Upper lobe of left lung (tissue), 6 donors: ENCODE data around the gene BMP6. TPM values are rescaled to one million over a fixed set of nuclear protein-coding genes. Genes with fewer than 3 reads are reported as not detected.
"Not testable (repeated sequence)": the region's sequence is repeated elsewhere in the genome, so short reads cannot be mapped to it uniquely, and the experiment has no call there.

ENCODE experiments used
- ATAC-seq, 2 donors: fragments of 200-7000 bp; cut with Tn5 transposase; one replicate each; pipeline ENCODE4 v1.9.1; 2022; ENCODE audit warnings: mild to moderate bottlenecking in 2 of 2, moderate library complexity in 2 of 2; ENCODE audit not compliant: low FRiP score in 2 of 2
- DNase-seq, 2 donors: peaks; one replicate each; pipeline ENCODE4 v3.0.0-alpha.2; 2019 to 2020
- H3K27ac ChIP-seq, 4 donors: fragments of 200-600 bp; sonication (generic); one replicate each; pipeline ENCODE4 v1.5.1; 2016 to 2019
- H3K27me3 ChIP-seq, 4 donors: fragments of 200-600 bp; sonication (generic); one replicate each; pipeline ENCODE4 v1.5.1; 2017 to 2019
- H3K36me3 ChIP-seq, 4 donors: fragments of 200-600 bp; sonication (generic); one replicate each; pipeline ENCODE4 v1.5.1; 2016 to 2019
- H3K4me1 ChIP-seq, 4 donors: fragments of 200-600 bp; sonication (generic); one replicate each; pipeline ENCODE4 v1.5.1; 2018 to 2019
- H3K4me3 ChIP-seq, 4 donors: fragments of 200-600 bp; sonication (generic); one replicate each; pipeline ENCODE4 v1.5.1; 2017 to 2019; ENCODE audit warnings: mild to moderate bottlenecking in 2 of 4, moderate library complexity in 1 of 4
- H3K9me3 ChIP-seq, 4 donors: fragments of 200-600 bp; sonication (generic); one replicate each; pipeline ENCODE4 v1.5.1; 2018 to 2019
- EP300 ChIP-seq, 4 donors: sonication (generic); formaldehyde crosslinking; IDR thresholded peaks; one replicate each; pipeline ENCODE4 v1.5.1; 2017; ENCODE audit warnings: antibody characterized with exemption in 4 of 4, control low read depth in 2 of 4
- POLR2A ChIP-seq, 4 donors: fragments of 450-650 bp; IDR thresholded peaks; one replicate each; pipeline ENCODE4 v1.5.1; 2016 to 2017; ENCODE audit warnings: antibody characterized with exemption in 4 of 4, mild to moderate bottlenecking in 2 of 4
- POLR2AphosphoS5 ChIP-seq, 2 donors: sonication (generic); formaldehyde crosslinking; IDR thresholded peaks; one replicate each; pipeline ENCODE4 v1.5.1; 2017; ENCODE audit warnings: antibody characterized with exemption in 2 of 2
- WGBS, 2 donors: methylation state at CpG; one replicate each; pipeline ENCODE4 v1.1.5; 2017 to 2018; 5-methylcytosine and 5-hydroxymethylcytosine counted together
- total RNA-seq, 6 donors: library from RNA; depleted of rRNA in 4 of 6; stranded (reverse); fragments of >200 nt in 4 of 6; gene quantifications; one replicate each; pipeline versions ENCODE4 v1.1.0 to v1.2.1, GENCODE V29; 2016 to 2021
- TF ChIP-seq, protein P1 (sequence below), 6 experiments: fragments of 450-650 bp in 4 of 6; fragments of 200-600 bp in 2 of 6; sonication (generic) in 2 of 6; IDR thresholded peaks; one replicate each; pipeline ENCODE4 v1.5.1; 2016 to 2019; ENCODE audit warnings: antibody characterized with exemption in 6 of 6
- donor health status: DM: no; HTN: no; CAD: no; lungs with moderate emphysema.
- donor health status: DM: no; HTN: yes; CAD: no; lungs with severe emphysema.

Gene BMP6
- total RNA-seq, 6 donors from 2014 or later, result 1.0 to 25.4 (median 5.2) TPM

- WGBS, 2 donors, result 78 to 81% methylated on average over 12 to 13 of the region's 13 CpGs
These were observed 168.6 kb downstream of the BMP6 start for GRCh38 chr6:7894262-7895124.

GRCh38 chr6:7895125-7895423 is 169.2 kb downstream of the BMP6 start:
- no peak for ATAC-seq
- Histone ChIP-seq H3K27me3 (no peaks in the 10 kb centered on the region), H3K36me3 (peaks cover 11 to 99% (median 79%) of the 10 kb centered on the region in 4 donors), H3K4me3 (no peak overlapping the region), H3K9me3 (no peaks in the 10 kb centered on the region), H3K27ac (no peak overlapping the region), H3K4me1 (no peaks in the 10 kb centered on the region)
- DNase-seq, result no peak
- TF ChIP-seq POLR2A (IDR thresholded peaks at IDR 0.05) (no peak), POLR2AphosphoS5 (IDR thresholded peaks at IDR 0.05) (no peak), EP300 (IDR thresholded peaks at IDR 0.05) (no peak)
- TF ChIP-seq, protein P1, sequence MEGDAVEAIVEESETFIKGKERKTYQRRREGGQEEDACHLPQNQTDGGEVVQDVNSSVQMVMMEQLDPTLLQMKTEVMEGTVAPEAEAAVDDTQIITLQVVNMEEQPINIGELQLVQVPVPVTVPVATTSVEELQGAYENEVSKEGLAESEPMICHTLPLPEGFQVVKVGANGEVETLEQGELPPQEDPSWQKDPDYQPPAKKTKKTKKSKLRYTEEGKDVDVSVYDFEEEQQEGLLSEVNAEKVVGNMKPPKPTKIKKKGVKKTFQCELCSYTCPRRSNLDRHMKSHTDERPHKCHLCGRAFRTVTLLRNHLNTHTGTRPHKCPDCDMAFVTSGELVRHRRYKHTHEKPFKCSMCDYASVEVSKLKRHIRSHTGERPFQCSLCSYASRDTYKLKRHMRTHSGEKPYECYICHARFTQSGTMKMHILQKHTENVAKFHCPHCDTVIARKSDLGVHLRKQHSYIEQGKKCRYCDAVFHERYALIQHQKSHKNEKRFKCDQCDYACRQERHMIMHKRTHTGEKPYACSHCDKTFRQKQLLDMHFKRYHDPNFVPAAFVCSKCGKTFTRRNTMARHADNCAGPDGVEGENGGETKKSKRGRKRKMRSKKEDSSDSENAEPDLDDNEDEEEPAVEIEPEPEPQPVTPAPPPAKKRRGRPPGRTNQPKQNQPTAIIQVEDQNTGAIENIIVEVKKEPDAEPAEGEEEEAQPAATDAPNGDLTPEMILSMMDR (IDR thresholded peaks at IDR 0.05), result no peak
- 83 to 85% methylated on average over 3 to 7 of the region's 7 CpGs for WGBS, 2 donors

More at GRCh38 chr6:7894262-7895124, 168.6 kb downstream of the BMP6 start:
- DNase-seq (no peak), ATAC-seq (no peak)
- Histone ChIP-seq H3K4me1 (no peaks in the 10 kb centered on the region), H3K27ac (no peak overlapping the region), H3K9me3 (no peaks in the 10 kb centered on the region), H3K36me3 (peaks cover 11 to 99% (median 81%) of the 10 kb centered on the region in 4 donors), H3K27me3 (no peaks in the 10 kb centered on the region), H3K4me3 (no peak overlapping the region)
- TF ChIP-seq, protein P1 (IDR thresholded peaks at IDR 0.05), result no peak
- TF ChIP-seq POLR2AphosphoS5 (IDR thresholded peaks at IDR 0.05) (no peak), EP300 (IDR thresholded peaks at IDR 0.05) (no peak)

DNA sequence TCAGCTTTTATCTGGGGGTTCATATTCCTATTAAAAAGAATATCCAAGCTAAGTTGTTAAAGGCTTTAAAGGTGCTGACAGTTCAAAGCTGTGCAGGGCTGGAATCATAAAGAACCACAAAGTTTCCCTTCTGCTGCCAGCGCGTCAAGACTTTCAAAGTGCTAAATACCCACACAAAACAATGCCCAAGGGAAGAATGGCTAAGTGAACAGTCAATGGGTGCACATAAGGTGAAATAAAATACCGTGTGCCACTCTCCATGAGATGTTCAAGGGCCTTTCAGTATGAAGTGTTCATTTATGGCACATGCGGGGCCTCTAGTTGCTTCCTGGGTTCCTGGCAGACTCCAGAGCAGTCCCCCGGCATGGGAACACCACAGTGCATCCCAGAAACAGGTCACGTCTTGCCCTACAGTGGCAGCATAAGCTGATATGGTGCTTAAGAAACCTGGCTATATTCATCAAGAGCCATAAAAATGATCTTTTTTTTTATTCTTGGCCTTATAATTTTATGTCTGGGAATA is 170.6 kb downstream of the BMP6 start:
- no peaks in the 10 kb centered on the region for H3K4me1 ChIP-seq
- no peak overlapping the region for H3K4me3 ChIP-seq
- no peak overlapping the region for H3K27ac ChIP-seq
- H3K9me3 ChIP-seq, result no peaks in the 10 kb centered on the region
- H3K36me3 ChIP-seq, result peaks cover 11 to 99% (median 79%) of the 10 kb centered on the region in 4 donors
- DNase-seq, result no peak
- 89 to 90% methylated on average over 6 of the region's 6 CpGs for WGBS, 2 donors
- no peak for ATAC-seq
- H3K27me3 ChIP-seq, result no peaks in the 10 kb centered on the region
- TF ChIP-seq, protein P1 (IDR thresholded peaks at IDR 0.05), result no peak
- TF ChIP-seq POLR2A (IDR thresholded peaks at IDR 0.05) (no peak), POLR2AphosphoS5 (IDR thresholded peaks at IDR 0.05) (no peak), EP300 (IDR thresholded peaks at IDR 0.05) (no peak)

- no peak overlapping the region for H3K4me3 ChIP-seq
- ATAC-seq (no peak), DNase-seq (no peak)
- TF ChIP-seq POLR2AphosphoS5 (IDR thresholded peaks at IDR 0.05) (no peak), POLR2A (IDR thresholded peaks at IDR 0.05) (no peak), EP300 (IDR thresholded peaks at IDR 0.05) (no peak)
- TF ChIP-seq, protein P1 (IDR thresholded peaks at IDR 0.05), result no peak
- no peak overlapping the region for H3K27ac ChIP-seq
- H3K27me3 ChIP-seq, result no peaks in the 10 kb centered on the region
- H3K9me3 ChIP-seq, result no peaks in the 10 kb centered on the region
- 90 to 94% methylated on average over 9 of the region's 9 CpGs for WGBS, 2 donors
- no peaks in the 10 kb centered on the region for H3K4me1 ChIP-seq
- peaks cover 16 to 99% (median 81%) of the 10 kb centered on the region in 4 donors for H3K36me3 ChIP-seq
These were observed 171.7 kb downstream of the BMP6 start for GRCh38 chr6:7897461-7898192.

- not testable (repeated sequence) for H3K4me1 ChIP-seq, ATAC-seq, H3K27me3 ChIP-seq, DNase-seq, H3K9me3 ChIP-seq, H3K27ac ChIP-seq, H3K4me3 ChIP-seq
- 94 to 95% methylated on average over 8 of the region's 8 CpGs for WGBS, 2 donors
- H3K36me3 ChIP-seq, result peaks cover 15 to 99% (median 80%) of the 10 kb centered on the region in 4 donors
These were observed 172.3 kb downstream of the BMP6 start for GRCh38 chr6:7898193-7898586.
